Rectal smooth muscle tissue (tissue), 1 donor: ENCODE data around the gene TRPT1.

Experiments
- H3K27ac ChIP-seq: one replicate; pipeline ENCODE4 v1.7.0; 2013; ENCODE audit warnings: low read depth, low read length, inconsistent platforms
- H3K27me3 ChIP-seq: one replicate; pipeline ENCODE4 v1.7.0; 2013; ENCODE audit warnings: low read length; ENCODE audit not compliant: control insufficient read depth, insufficient read depth
- H3K36me3 ChIP-seq: one replicate; pipeline ENCODE4 v1.7.0; 2013; ENCODE audit warnings: low read length; ENCODE audit not compliant: control insufficient read depth, insufficient read depth
- H3K4me1 ChIP-seq: one replicate; pipeline ENCODE4 v1.7.0; 2013; ENCODE audit warnings: low read length; ENCODE audit not compliant: control insufficient read depth, insufficient read depth
- H3K4me3 ChIP-seq: one replicate; pipeline ENCODE4 v1.7.0; 2013; ENCODE audit warnings: low read length
- H3K9ac ChIP-seq: one replicate; pipeline ENCODE4 v1.7.0; 2013; ENCODE audit warnings: low read length

The TRPT1 gene

GRCh38 chr11:64238076-64238475, 12.1 kb upstream of the TRPT1 start:
- Histone ChIP-seq H3K9ac (no peak overlapping the region), H3K4me1 (peaks cover 19% of the 10 kb centered on the region), H3K27me3 (no peaks in the 10 kb centered on the region), H3K27ac (no peak overlapping the region), H3K4me3 (no peak overlapping the region), H3K36me3 (peaks cover 3% of the 10 kb centered on the region)

- Histone ChIP-seq H3K27me3 (no peaks in the 10 kb centered on the region), H3K9ac (no peak overlapping the region), H3K27ac (no peak overlapping the region), H3K4me1 (peaks cover 19% of the 10 kb centered on the region), H3K36me3 (peaks cover 3% of the 10 kb centered on the region), H3K4me3 (no peak overlapping the region)
Measured at GRCh38 chr11:64237484-64237951, 11.5 kb upstream of the TRPT1 start.

- peaks cover 3% of the 10 kb centered on the region for H3K36me3 ChIP-seq
- no peaks in the 10 kb centered on the region for H3K27me3 ChIP-seq
- peak overlapping the region; percentile 77 for H3K4me3 ChIP-seq
- peak overlapping the region; percentile 73 for H3K27ac ChIP-seq
- peak overlapping the region; percentile 32 for H3K9ac ChIP-seq
- peaks cover 18% of the 10 kb centered on the region for H3K4me1 ChIP-seq
Measured at GRCh38 chr11:64235437-64236161, 9.6 kb upstream of the TRPT1 start.

- peaks cover 3% of the 10 kb centered on the region for H3K36me3 ChIP-seq
- H3K4me1 ChIP-seq: peaks cover 14% of the 10 kb centered on the region
- H3K4me3 ChIP-seq: peak overlapping the region; percentile 77
- no peaks in the 10 kb centered on the region for H3K27me3 ChIP-seq
- peak overlapping the region; percentile 32 for H3K9ac ChIP-seq
- H3K27ac ChIP-seq: peak overlapping the region; percentile 73
Measured at GRCh38 chr11:64234647-64235379, 8.8 kb upstream of the TRPT1 start.

- H3K27ac ChIP-seq: peak within 1 kb of the TSS; percentile 73
- H3K36me3 ChIP-seq: peaks cover 3% of the 10 kb centered on the region
- peak within 1 kb of the TSS; percentile 81 for H3K9ac ChIP-seq
- H3K27me3 ChIP-seq: no peaks in the 10 kb centered on the region
- H3K4me3 ChIP-seq: peak within 1 kb of the TSS; percentile 77
- H3K4me1 ChIP-seq: peaks cover 18% of the 10 kb centered on the region
Measured at GRCh38 chr11:64233913-64234586, 8.1 kb upstream of the TRPT1 start, which contains the start of gene VEGFB. Gene VEGFB (plus strand): TSS chr11:64234584. CDS start chr11:64234834, 250 bp downstream.

GRCh38 chr11:64232967-64233315, 7.0 kb upstream of the TRPT1 start:
- Histone ChIP-seq H3K4me1 (peaks cover 18% of the 10 kb centered on the region), H3K9ac (no peak overlapping the region), H3K27me3 (no peaks in the 10 kb centered on the region), H3K4me3 (no peak overlapping the region), H3K36me3 (peaks cover 2% of the 10 kb centered on the region), H3K27ac (no peak overlapping the region)

- H3K27ac ChIP-seq: no peak overlapping the region
- no peak overlapping the region for H3K9ac ChIP-seq
- H3K27me3 ChIP-seq: no peaks in the 10 kb centered on the region
- H3K36me3 ChIP-seq: no peaks in the 10 kb centered on the region
- H3K4me3 ChIP-seq: no peak overlapping the region
- H3K4me1 ChIP-seq: peaks cover 18% of the 10 kb centered on the region
Measured at GRCh38 chr11:64232182-64232966, 6.4 kb upstream of the TRPT1 start.

- Histone ChIP-seq H3K27me3 (no peaks in the 10 kb centered on the region), H3K4me1 (peaks cover 25% of the 10 kb centered on the region), H3K27ac (no peak overlapping the region), H3K9ac (no peak overlapping the region), H3K4me3 (no peak overlapping the region), H3K36me3 (no peaks in the 10 kb centered on the region)
Measured at GRCh38 chr11:64231546-64231945, 5.6 kb upstream of the TRPT1 start.

GRCh38 chr11:64230985-64231365, 5.0 kb upstream of the TRPT1 start:
- no peaks in the 10 kb centered on the region for H3K27me3 ChIP-seq
- H3K4me1 ChIP-seq: peaks cover 27% of the 10 kb centered on the region
- H3K9ac ChIP-seq: peak overlapping the region; percentile 74

GRCh38 chr11:64230171-64230984, 4.4 kb upstream of the TRPT1 start, which contains the start of gene DNAJC4:
Gene DNAJC4 (plus strand): TSS chr11:64230548. CDS start chr11:64230855, 307 bp downstream.
- Histone ChIP-seq H3K4me1 (peaks cover 25% of the 10 kb centered on the region), H3K4me3 (peak within 1 kb of the TSS; percentile 91), H3K9ac (peak within 1 kb of the TSS; percentile 74), H3K36me3 (no peaks in the 10 kb centered on the region), H3K27ac (peak within 1 kb of the TSS; percentile 93), H3K27me3 (no peaks in the 10 kb centered on the region)

More at GRCh38 chr11:64230985-64231365, 5.0 kb upstream of the TRPT1 start:
- peak overlapping the region; percentile 93 for H3K27ac ChIP-seq
- H3K36me3 ChIP-seq: no peaks in the 10 kb centered on the region
- peak overlapping the region; percentile 91 for H3K4me3 ChIP-seq

- Histone ChIP-seq H3K27ac (peak overlapping the region; percentile 93), H3K4me3 (peak overlapping the region; percentile 91), H3K27me3 (no peaks in the 10 kb centered on the region), H3K4me1 (peaks cover 21% of the 10 kb centered on the region), H3K36me3 (no peaks in the 10 kb centered on the region), H3K9ac (no peak overlapping the region)
Measured at GRCh38 chr11:64229744-64230170, 3.8 kb upstream of the TRPT1 start.
